ENCODE measurements around the gene RPP25L. TPM values are rescaled to one million over a fixed set of nuclear protein-coding genes. Genes with fewer than 3 reads are reported as not detected.

The RPP25L gene
- total RNA-seq, 6 donors from 2014 or later: 16.5 to 27.0 (median 21.7) TPM

DNA sequence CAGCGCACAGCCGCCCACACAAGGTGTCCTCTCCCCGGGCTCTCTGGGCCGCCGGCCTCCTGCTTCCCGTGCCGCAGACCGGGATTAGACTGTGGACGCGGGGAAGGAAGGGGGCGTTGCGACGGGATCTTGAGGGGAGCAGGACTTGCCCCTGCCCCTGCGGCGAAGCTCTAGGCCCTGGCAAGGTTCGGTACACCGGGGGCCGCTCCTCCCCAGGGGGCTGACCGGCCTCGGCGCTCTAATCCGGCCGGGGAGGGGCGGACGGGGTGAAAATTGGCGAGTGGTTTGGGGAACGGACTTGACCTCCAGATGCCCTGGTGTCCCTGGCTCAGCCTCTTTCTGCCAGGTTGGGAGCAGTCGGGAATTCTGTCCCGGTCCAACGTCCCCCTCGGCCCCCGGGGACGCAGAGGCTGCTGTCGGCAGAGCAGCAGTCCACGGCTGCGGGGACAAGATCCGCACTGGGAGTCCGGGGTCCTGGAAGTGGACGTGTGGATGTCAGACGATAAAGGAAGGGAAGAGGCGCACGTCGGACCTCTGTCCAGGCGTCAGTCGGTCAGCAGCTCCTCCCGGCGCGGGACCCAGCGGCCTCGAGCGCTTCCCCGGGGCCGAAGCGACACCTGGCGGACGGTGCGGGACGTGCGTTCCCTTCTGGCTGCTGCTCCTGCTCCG lies 20.5 kb downstream of the RPP25L start:
- Histone ChIP-seq H3K27ac (peak overlapping the region in 1 of 4 donors; percentile 17), H3K4me1 (peaks cover 41 to 48% (median 42%) of the 10 kb centered on the region in 4 donors), H3K27me3 (peaks cover 0 to 52% (median 24%) of the 10 kb centered on the region in 4 donors), H3K9me3 (no peaks in the 10 kb centered on the region), H3K4me3 (peak overlapping the region; percentile 24 to 53 (median 34)), H3K36me3 (no peaks in the 10 kb centered on the region)
- DNase-seq (peak; percentile 84 to 98), ATAC-seq (ENCODE audit: low FRiP score in 2 of 2) (peak; percentile 93 to 95)
- TF ChIP-seq POLR2AphosphoS5 (IDR thresholded peaks at IDR 0.05) (no peak), EP300 (IDR thresholded peaks at IDR 0.05) (no peak), POLR2A (IDR thresholded peaks at IDR 0.05) (no peak)
- TF ChIP-seq, protein P1, sequence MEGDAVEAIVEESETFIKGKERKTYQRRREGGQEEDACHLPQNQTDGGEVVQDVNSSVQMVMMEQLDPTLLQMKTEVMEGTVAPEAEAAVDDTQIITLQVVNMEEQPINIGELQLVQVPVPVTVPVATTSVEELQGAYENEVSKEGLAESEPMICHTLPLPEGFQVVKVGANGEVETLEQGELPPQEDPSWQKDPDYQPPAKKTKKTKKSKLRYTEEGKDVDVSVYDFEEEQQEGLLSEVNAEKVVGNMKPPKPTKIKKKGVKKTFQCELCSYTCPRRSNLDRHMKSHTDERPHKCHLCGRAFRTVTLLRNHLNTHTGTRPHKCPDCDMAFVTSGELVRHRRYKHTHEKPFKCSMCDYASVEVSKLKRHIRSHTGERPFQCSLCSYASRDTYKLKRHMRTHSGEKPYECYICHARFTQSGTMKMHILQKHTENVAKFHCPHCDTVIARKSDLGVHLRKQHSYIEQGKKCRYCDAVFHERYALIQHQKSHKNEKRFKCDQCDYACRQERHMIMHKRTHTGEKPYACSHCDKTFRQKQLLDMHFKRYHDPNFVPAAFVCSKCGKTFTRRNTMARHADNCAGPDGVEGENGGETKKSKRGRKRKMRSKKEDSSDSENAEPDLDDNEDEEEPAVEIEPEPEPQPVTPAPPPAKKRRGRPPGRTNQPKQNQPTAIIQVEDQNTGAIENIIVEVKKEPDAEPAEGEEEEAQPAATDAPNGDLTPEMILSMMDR (IDR thresholded peaks at IDR 0.05): peak; percentile 89 to 97 (median 94)
- WGBS, 2 donors: 3 to 8% methylated on average over 18 to 53 of the region's 60 CpGs

GRCh38 chr9:34590381-34591247 lies 21.3 kb downstream of the RPP25L start:
- peak overlapping the region in 1 of 4 donors; percentile 17 for H3K27ac ChIP-seq
- peak overlapping the region; percentile 24 to 53 (median 44) for H3K4me3 ChIP-seq
- H3K27me3 ChIP-seq: peaks cover 0 to 58% (median 24%) of the 10 kb centered on the region in 4 donors
- peak in 1 of 2 donors; percentile 59 for DNase-seq
- peaks cover 41 to 48% (median 42%) of the 10 kb centered on the region in 4 donors for H3K4me1 ChIP-seq
- ATAC-seq (ENCODE audit: low FRiP score in 2 of 2): peak; percentile 2 to 24
- TF ChIP-seq, protein P1 (IDR thresholded peaks at IDR 0.05): no peak
- TF ChIP-seq POLR2A (IDR thresholded peaks at IDR 0.05): no peak
- no peak for TF ChIP-seq POLR2AphosphoS5 (IDR thresholded peaks at IDR 0.05)
- no peak for TF ChIP-seq EP300 (IDR thresholded peaks at IDR 0.05)
- 11 to 16% methylated on average over 16 to 30 of the region's 40 CpGs for WGBS, 2 donors
- H3K36me3 ChIP-seq: no peaks in the 10 kb centered on the region
- no peaks in the 10 kb centered on the region for H3K9me3 ChIP-seq

DNA sequence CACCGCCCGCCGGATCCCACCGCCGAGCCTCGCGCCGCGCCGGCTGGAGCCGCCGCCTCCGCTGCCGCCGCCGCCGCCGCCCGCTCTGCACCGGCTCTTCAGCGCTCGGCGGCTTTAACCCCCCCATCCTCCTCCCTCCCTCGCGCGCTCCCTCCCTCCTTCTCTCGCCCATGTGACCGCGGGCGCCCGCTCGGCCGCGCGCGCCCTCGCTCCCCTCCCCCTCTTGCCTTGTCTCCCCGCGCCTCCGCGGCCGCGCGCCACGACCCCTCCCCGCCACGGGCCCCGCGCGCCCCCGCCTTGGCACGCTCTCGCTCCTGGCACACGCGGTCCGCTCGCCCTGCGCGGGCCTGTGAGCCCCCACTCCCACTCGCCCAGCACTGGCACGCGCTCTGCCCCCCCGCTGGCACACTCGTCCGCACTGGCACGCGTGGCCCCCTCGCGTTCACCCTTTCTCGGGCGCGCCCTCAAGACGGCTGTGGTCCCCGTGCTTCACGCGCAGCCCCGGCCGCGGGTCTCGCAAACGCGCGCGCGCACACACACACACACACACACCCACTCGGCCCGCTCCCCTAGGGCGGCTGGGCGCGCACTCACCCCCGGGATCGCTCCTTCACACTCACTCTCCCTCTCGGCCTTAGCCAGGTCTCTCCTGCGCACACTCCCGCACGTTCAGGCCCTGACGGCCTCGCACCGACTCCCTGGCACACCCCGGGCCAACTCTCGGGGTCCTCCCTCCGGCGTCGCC lies 22.1 kb downstream of the RPP25L start, which contains the start of gene CNTFR:
Gene CNTFR, minus strand, starts transcription at position 89 of the 745 bp plus-strand sequence. CDS start 20,743 bp downstream, outside the sequence.
- Histone ChIP-seq H3K27ac (no peak within 1 kb of the TSS), H3K4me3 (peak within 1 kb of the TSS in 3 of 4 donors; percentile 42 to 53 (median 46)), H3K36me3 (no peaks in the 10 kb centered on the region), H3K27me3 (peaks cover 0 to 58% (median 24%) of the 10 kb centered on the region in 4 donors), H3K9me3 (no peaks in the 10 kb centered on the region), H3K4me1 (peaks cover 41 to 48% (median 42%) of the 10 kb centered on the region in 4 donors)
- 1 to 4% methylated on average over 5 to 90 of the region's 104 CpGs for WGBS, 2 donors
- DNase-seq (peak in 1 of 2 donors; percentile 88), ATAC-seq (ENCODE audit: low FRiP score in 2 of 2) (no peak)
- TF ChIP-seq EP300 (IDR thresholded peaks at IDR 0.05) (no peak), POLR2AphosphoS5 (IDR thresholded peaks at IDR 0.05) (no peak), POLR2A (IDR thresholded peaks at IDR 0.05) (no peak)
- TF ChIP-seq, protein P1 (IDR thresholded peaks at IDR 0.05): no peak

Data from upper lobe of left lung (tissue), 6 donors.